GM21447 (cell line): ENCODE measurements around the gene GNE.
"Not testable (repeated sequence)": the region's sequence is repeated elsewhere in the genome, so short reads cannot be mapped to it uniquely, and the experiment has no call there.

ENCODE experiments used
- ATAC-seq: cut with Tn5 transposase; IDR thresholded peaks from one replicate; pipeline ENCODE4 v1.9.1; 2021; ENCODE audit not compliant: unreplicated experiment

GNE gene

DNA sequence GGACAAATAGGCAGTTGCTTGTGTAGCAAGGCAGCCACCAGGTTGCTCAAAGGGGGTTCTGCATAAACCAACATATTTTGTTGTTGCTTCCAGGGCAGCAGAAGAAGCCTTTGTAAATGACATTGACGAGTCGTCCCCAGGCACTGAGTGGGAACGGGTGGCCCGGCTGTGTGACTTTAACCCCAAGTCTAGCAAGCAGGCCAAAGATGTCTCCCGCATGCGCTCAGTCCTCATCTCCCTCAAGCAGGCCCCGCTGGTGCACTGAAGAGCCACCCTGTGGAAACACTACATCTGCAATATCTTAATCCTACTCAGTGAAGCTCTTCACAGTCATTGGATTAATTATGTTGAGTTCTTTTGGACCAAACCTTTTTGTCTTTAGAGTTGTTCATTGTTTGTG, 46.7 kb downstream of the GNE start:
- no peak for ATAC-seq

DNA sequence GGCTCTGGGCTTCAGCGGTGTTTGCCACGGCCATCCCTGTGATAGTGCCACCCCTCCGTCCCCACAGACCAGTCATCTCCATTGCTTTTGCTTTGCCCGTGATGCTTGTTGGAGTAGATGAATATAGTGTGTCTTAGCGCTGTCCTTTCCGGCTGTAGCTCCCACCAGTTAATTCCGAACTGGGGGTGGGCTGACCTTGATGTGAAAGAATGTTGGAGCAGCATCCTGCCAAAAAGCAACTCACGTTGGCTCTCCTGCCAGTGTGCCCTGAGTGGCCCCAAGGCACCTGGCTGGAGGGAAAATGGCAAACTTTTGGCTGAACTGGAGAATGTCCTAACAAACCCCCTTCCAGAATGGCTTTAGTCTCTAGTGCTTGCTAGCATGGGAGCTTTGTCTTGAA, 47.5 kb downstream of the GNE start:
- ATAC-seq, result no peak

DNA sequence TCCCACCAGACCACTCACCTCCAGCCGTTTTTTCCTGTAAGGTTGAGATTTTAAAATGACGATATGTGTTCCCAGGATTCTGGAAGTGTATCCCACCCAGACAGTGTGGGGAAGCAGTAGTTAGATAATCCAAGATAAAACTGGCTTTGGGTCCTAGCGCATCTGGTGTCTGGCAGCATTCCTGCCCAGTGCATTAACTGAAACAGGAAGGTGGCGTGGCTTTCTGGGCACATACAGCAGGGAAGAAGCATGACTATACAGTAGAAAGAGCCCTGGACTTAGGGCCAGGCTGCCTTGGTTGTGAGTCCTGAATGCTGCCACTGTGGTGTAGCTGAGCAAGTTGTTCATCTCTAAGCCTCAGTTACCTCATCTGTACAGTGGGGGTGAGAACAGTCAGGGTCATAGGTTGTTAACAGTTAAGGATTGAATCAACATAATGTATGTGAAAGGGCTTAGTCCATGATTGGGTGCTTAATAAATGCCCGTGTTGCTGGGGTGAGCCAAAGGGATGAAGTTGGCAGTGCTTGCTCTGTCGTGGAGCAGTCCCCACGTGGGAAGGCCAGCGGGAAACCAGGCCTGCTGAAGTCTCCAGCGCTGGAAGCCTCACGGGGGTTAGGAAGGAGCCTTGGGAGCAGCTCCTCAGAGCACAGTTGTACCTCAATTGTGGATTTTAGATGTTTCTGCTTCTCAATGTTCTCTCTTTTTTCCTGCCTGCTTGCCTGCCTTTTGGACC, 49.6 kb downstream of the GNE start:
- ATAC-seq, result no peak

DNA sequence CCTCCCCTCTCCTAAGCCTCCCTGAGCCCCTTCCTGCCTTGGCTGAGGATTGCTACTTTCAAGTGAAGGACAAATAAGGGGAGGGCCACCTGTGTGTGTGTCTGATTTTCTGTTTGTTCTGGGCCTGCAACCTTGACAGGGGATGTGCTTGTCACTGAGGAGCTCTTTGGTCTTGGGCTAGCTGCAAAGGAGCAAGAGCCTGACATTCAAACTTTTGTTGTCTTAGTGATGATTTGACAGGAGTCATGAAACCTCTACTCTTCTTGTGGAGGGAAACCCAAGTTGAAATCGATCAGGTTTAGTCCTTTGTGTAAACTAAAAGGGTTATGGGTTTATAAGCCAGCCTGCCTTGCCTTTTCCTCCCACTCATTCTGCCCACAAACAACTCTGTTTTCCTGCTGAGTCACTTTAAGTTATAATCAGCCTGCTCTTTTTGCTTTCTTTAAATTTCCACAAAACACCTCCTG, 50.7 kb downstream of the GNE start:
- no peak for ATAC-seq

DNA sequence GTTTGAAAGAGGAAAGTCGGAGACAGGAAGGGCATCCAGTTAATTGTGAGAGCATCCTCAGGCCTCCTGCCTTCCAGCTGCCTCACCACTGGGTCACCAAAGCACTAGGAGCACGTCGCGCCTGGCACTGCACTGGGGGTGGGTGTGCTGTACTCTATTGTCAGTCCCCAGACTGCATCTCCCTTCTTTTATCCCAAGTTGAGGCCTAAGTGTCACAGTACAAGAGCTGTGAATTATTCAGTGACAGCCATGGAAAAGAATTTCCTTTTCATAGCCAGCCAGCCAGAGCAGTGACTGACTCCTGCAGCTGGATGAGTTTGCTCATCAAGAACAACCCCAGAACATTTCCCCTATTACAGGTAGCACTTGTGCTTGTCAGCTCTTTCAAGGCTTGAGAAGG, 51.2 kb downstream of the GNE start:
- no peak for ATAC-seq

DNA sequence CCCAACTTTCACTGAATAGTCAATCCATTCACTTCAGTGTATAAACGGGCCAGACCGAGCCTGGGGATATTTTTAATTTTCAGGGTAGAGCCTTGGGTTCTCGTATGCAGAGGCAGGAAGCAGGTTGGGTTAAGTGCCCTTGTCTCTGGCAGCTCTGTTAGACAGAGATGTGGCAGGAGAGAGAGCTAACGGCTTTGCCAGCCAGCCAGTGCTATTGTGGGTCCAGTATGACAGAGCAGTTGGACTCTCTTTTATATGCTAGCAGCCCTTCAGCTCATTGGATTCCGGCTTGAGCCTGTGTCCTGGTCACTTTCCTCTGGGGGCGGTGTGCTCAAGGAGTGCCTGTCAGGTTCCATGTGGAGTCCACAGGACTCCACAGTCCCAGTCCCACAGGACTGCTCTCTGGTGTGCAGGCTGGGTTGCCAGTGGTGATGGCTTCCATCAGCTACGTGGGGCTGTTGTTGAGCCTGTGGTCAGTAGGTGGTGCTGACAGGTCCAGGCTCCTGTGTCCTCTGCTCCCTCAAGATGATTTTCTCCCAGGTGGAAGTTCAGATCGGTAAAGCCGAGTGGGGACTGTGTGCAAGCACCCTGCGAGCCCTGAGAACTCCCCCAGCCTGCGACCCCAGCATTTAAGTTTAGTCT, 53.2 kb downstream of the GNE start:
- no peak for ATAC-seq

DNA sequence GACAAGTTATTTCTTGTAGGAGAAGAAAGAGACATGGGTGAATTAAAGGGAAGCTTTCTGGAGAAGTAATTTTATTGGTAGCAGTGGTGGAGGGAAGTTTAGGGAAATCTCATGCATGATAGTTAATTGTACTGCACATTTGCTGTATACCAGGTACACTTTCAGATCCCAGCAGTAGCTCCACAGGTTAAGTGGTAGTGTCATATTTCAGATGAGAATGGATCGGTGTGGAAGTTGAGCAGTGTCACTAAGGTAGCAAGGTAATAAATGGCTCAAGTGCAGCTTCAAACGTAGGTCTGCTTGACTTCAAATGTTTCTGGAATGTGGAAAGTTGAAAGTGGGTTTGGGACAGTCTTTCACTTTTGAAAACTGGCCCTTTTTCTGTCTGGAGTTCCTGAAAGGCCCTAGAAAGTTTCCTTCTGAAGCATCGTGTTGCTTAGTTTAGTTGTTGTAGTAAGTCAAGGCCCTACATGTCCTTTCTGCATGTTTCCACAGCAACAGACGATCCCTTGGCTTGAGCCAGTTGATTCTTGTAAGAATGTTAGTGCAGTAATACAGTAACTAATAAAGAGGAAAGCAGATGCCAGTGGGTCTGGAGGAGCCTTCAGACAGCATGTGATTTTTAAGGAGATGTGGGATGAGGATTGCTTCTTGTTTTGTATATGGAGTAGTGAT, 63.8 kb downstream of the GNE start:
- ATAC-seq, result no peak

DNA sequence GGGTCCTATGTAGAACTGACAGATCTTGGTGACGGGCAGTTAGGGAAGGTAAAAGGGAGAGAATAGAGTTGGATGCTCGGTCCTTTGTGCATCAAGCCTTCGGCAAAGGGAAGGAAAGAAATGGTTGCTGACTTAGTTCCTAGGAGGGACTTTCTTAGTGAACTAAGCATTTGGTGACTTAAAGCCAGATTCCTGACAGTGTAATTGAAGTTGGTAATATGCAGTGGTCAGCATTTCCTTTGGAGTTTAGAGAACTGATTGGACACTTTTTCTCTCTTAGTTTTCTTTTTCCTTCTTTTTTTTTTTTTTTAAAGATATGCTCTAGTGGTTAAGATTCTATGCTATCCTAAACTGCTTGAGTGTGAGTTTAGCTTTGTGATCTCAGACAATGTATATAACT, 65.2 kb downstream of the GNE start:
- ATAC-seq, result no peak

DNA sequence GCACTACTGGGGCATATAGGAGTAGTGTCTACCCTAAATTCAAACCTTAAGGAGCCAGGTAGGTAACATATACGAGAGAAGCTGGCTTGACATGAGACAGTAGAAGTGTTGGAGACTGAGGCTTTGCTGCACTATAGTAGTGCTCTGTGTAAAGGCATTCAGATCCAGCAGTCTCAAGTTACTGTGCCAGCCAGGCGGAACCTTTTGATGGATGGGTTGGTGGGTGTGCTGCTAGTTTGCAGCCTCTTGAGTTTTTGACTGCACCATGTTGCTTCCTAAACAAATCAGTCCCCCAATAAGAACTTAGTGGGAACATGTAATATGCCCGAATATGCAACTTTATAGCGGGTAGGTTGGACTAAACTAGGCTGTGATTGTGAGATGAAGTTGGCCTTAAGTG, 66.1 kb downstream of the GNE start:
- no peak for ATAC-seq

DNA sequence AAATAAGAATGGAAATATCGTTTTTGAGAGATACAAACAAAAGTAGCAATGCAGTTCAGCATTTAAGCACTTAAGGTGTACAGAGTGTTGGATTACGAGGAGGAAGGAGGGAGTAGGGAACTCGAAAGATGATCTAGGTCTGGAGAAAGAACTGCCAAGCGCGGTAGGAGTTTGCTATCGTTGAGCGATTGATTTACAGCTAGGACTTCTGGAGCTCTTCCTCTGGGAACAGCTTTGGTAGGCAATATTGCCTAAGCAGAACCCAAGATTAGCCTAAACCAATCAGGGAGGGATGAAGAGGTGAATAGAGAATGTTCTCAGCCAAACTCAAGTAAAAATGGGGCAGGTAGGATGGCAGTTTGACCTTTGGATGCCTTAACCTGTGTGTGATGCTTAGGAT, 66.6 kb downstream of the GNE start:
- ATAC-seq, result no peak

DNA sequence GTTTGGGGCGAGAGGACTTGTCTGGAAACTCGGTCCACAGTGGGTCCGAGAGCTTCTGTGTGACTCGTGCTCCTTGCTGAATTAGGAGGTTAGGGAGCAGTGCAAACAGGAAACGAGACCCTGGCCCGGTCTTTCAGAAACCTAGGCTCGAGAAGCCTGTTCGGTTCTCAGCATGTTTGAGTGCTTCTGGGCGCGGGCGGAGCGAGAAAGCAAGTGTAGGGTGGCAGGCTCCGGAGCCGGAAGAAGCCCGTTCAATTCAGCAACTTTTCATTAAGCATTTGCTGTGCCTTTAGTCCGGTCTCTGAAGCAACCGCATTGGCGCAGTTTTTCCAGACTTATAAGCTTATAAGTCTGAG, 67.0 kb downstream of the GNE start:
- ATAC-seq, result peak; percentile 16

DNA sequence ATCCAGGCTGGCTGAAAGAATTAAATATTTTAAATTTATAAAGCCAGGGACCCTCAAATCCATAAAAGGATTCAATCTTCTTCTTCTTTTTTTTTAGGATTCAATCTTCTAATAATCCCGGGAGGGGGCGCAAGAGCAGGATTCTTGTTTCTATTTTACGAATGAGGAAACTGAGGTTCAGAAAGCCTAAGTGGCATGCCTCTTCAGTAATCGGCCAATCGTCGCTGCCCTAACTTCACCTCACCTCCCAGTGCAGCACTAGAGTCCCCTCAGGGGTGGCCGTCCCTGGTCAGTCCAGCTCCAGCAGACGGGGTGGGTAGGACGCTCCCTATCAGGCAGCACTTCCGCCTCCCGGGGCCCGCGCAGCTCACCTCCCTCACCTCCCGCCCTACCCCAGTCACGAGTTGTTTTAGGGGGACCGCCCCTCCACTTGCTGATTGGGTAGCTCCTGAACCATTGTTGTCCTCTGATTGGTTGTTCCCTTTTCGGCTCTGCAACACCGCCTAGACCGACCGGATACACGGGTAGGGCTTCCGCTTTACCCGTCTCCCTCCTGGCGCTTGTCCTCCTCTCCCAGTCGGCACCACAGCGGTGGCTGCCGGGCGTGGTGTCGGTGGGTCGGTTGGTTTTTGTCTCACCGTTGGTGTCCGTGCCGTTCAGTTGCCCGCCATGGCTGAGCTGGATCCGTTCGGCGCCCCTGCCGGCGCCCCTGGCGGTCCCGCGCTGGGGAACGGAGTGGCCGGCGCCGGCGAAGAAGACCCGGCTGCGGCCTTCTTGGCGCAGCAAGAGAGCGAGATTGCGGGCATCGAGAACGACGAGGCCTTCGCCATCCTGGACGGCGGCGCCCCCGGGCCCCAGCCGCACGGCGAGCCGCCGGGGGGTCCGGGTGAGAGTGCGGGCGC, 67.6 kb downstream of the GNE start, which contains the start of gene CLTA:
Gene CLTA (plus strand): TSS at position 534 of the 902 bp plus-strand sequence. CDS start 136 bp downstream, at position 670.
- ATAC-seq, result peak; percentile 97

DNA sequence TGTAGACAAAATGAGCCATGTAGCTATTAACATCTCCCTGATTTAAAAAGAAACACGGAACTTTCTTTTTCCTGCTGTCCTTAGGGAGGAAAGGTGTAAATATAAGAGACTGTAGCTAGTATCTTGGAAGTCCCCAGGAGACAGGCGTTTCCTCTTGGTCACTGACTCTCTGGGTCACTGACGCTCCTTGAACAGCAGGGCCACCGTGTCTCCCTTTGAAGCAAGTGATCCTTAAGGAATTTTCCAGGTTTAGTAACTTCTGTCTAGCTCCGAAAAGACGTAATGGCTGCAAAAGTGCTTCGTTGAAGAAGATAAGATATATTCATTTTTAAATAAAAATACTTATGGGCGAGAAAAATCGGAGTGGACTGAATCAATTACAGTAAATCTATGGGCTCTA, 68.3 kb downstream of the GNE start:
- no peak for ATAC-seq

DNA sequence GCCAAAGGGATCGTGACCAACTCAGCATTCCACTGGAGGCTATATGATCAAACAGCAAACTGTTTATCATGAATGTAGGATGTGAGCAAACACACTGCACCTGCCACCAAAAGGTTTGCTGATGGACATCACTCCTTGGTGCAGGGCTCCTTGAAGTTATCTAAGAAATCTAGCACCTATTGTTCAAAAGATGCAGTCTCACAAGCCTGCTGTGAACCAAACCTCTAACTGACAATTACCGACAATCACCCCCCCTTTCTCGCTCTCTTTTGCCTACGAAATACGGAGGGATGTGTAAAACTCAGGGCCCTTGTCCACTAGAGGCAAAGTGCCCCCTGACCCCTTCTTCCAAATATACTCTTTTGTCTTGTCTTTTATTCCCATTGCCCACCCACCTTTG, 70.0 kb downstream of the GNE start:
- no peak for ATAC-seq

DNA sequence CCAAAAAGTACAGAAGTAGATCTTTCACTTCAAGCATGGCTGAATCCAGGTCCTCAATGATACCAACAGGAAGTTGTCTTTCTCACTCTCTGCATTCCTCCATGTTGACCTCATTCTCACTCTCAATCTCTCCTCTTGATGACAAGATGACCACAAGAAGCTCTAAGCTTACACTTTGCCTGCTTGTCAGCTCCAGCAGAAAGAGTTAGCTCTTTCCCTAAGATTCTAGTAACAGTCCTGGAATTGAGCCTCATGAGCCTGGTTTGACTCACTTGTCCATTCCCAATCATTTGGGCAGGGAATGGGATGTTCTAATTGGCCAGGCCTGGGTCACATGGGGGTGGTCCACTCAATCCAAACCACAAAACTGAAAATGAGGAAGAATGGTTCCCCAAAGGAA, 70.8 kb downstream of the GNE start:
- ATAC-seq, result no peak

DNA sequence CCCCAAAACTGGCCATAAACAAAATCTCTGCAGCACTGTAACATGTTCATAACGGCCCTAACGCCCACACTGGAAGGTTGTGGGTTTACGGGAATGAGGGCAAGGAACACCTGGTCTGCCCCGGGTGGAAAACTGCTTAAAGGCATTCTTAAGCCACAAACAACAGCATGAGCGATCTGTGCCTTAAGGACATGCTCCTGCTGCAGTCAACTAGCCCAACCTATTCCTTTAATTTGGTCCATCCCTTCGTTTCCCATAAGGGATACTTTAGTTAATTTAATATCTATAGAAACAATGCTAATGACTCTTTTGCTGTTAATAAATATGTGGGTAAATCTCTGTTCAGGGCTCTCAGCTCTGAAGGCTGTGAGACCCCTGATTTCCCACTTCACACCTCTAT, 78.0 kb downstream of the GNE start:
- ATAC-seq, result not testable (repeated sequence)

DNA sequence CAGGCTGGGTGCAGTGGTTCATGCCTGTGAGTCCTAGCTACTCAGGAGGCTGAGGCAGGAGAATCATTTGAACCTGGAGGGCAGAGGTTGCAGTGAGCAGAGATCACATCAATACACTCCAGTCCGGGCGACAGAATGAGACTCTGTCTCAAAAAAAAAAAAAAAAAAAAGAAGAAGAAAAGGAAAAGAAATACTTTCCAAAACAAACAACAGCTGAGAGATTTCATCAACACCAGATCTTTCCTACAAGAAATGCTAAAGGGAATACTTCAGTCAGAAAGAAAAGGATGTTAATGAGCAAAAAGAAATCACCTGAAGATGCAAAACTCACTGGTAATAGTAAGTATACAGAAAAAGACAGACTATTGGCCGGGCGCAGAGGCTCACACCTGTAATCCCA, 80.7 kb downstream of the GNE start:
- no peak for ATAC-seq

DNA sequence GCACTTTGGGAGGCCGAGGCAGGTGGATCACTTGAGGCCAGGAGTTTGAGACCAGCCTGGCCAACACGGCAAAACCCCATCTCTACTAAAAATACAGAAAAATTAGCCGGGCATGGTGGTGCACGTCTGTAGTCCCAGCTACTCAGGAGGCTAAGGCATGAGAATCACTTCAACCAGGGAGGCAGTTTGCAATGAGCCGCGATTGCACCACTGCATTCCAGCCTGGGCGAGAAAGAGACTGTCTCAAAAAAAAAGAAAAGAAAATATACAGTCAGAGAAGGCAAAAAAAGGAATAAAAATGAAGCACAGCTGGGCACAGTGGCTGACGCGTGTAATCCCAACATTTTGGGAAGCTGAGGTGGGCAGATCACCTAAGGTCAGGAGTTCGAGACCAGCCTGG, 81.8 kb downstream of the GNE start:
- not testable (repeated sequence) for ATAC-seq

DNA sequence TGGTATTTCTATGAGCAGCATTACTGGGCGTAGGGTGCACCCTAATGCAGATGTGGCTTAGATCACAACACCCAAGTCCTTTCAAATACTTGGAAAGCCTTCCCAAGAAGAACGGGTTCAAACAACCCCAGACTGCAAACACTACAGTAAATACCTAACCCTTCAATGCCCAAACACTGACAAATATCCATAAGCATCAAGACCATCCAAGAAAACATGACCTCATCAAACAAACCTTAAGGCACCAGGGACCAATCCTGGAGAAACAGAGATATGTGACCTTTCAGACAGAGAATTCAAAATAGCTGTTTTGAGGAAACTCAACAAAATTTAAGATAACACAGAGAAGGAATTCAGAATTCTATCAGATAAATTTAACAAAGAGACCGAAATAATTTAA, 83.0 kb downstream of the GNE start:
- ATAC-seq, result not testable (repeated sequence)

DNA sequence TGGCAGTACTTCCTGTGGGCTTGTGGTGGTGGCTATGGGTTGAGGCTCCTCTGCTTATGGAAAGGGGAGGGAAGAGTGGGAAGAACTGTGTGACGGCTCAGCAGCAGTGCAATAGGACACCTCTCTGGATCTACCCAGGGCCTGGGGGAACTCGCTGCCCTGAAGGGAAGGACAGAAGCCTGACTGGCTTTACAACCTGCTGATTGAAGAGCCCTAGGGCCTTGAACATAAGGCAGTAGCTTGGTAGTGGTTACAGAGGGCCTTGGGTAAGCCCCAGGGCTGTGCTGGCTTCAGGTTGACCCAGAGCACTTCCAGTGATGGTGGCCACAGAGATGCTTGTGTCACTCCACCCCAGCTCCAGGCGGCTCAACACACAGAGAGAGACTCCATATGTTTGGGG, 83.5 kb downstream of the GNE start:
- ATAC-seq, result no peak

DNA sequence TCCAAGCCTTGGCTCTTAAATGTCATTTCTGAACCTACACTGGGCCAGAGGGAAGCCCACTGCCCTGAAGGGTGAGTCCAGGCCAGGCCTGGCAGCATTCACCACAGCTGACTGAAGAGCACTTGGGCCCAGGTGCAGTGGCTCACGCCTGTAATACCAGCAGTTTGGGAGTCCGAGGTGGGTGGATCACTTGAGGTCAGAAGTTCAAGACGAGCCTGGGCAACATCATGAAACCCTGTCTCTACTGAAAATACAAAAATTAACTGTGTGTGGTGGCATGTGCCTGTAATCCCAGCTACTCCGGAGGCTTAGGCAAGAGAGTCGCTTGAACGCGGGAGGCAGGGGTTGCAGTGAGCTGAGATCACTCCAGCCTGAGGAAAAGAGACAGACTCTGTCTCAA, 84.0 kb downstream of the GNE start:
- no peak for ATAC-seq
